HepG2 (cell line): ENCODE data around the gene ARIH2. TPM values are rescaled to one million over a fixed set of nuclear protein-coding genes. Genes with fewer than 3 reads are reported as not detected.

Experiments
- ATAC-seq: fragments of 200-7000 bp; cut with Tn5 transposase; 3 replicates; pipeline ENCODE4 v1.9.1; 2020; ENCODE audit warnings: mild to moderate bottlenecking, moderate library complexity
- BruUV-seq: library from RNA; stranded (reverse); fragments of 400-500 nt; replicated peaks from 2 replicates; lab custom pipeline; 2021; lab: Mats Ljungman, UMichigan
- CTCF ChIA-PET: fragments of 300-600 bp; formaldehyde crosslinking; extraction: SDS; loops from one replicate; lab custom pipeline; 2021; ENCODE audit warnings: low total read pairs, inconsistent platforms, low intra/inter-chr PET ratio; lab: Yijun Ruan, JAX
- POLR2A ChIA-PET: fragments of 350-600 bp; sonication (Branson Sonifier 250); formaldehyde crosslinking; loops from one replicate; lab custom pipeline; 2020; ENCODE audit warnings: antibody characterized with exemption, inconsistent platforms; lab: Yijun Ruan, JAX
- DNase-seq: peaks from one replicate; pipeline ENCODE4 v3.0.0-alpha.2; 2015; ENCODE audit warnings: low spot score
- FAIRE-seq: peaks from 3 replicates; lab custom pipeline; 2011; peaks lifted over from hg19 to GRCh38; lab: Jason Lieb, UNC
- H2AFZ ChIP-seq: one replicate; pipeline ENCODE4 v1.6.1; 2011; ENCODE audit warnings: low read length, inconsistent platforms
- H3K27ac ChIP-seq: fragments of 300-600 bp; 3 replicates; pipeline ENCODE4 v1.8.0; 2011; ENCODE audit warnings: mixed run types, mild to moderate bottlenecking, mixed read lengths, low read length, inconsistent platforms; ENCODE audit not compliant: insufficient read depth; ENCODE audit errors: extremely low read length
- H3K27me3 ChIP-seq, 2 experiments: fragments of 200-600 bp in 1 of 2; 2 replicates in 1 of 2; 3 replicates in 1 of 2; pipeline versions ENCODE4 v1.6.0 to v1.8.0; 2011; ENCODE audit warnings: low read length in 2 of 2, mild to moderate bottlenecking in 2 of 2, moderate library complexity in 2 of 2, inconsistent platforms in 1 of 2; ENCODE audit not compliant: insufficient read depth in 2 of 2, control insufficient read depth in 1 of 2
- H3K36me3 ChIP-seq, 2 experiments: fragments of 200-600 bp in 1 of 2; replicated peaks in 1 of 2; 2 replicates in 1 of 2; 3 replicates in 1 of 2; pipeline versions ENCODE4 v1.5.1 to v1.8.0; 2011; ENCODE audit warnings: low read length in 2 of 2, inconsistent platforms in 1 of 2; ENCODE audit not compliant: insufficient read depth in 2 of 2, control insufficient read depth in 1 of 2
- H3K4me1 ChIP-seq: 2 replicates; pipeline ENCODE4 v1.5.1; 2012; ENCODE audit warnings: low read length, inconsistent platforms; ENCODE audit not compliant: insufficient read depth
- H3K4me2 ChIP-seq: 2 replicates; pipeline ENCODE4 v1.6.0; 2011; ENCODE audit warnings: low read depth, low read length, inconsistent platforms
- H3K4me3 ChIP-seq, 3 experiments: fragments of 200-600 bp in 1 of 3; sonication (generic), shearing (Covaris generic) in 1 of 3; replicated peaks in 1 of 3; 2 replicates each; pipeline ENCODE4 v1.5.1; 2011 to 2016; ENCODE audit warnings: low read length in 3 of 3, inconsistent platforms in 2 of 3, low read depth in 2 of 3, mild to moderate bottlenecking in 2 of 3, control low read depth in 1 of 3, mixed read lengths in 1 of 3; ENCODE audit not compliant: insufficient read depth in 1 of 3
- H3K79me2 ChIP-seq: one replicate; pipeline ENCODE4 v1.6.1; 2011; ENCODE audit warnings: low read length, inconsistent platforms; ENCODE audit not compliant: insufficient read depth
- H3K9ac ChIP-seq: 2 replicates; pipeline ENCODE4 v1.6.0; 2011; ENCODE audit warnings: mild to moderate bottlenecking, low read depth, low read length, inconsistent platforms; ENCODE audit not compliant: insufficient read depth
- H3K9me3 ChIP-seq: 2 replicates; pipeline ENCODE4 v1.5.1; 2012; ENCODE audit warnings: mild to moderate bottlenecking, low read length
- H4K20me1 ChIP-seq: 2 replicates; pipeline ENCODE4 v1.6.0; 2011; ENCODE audit warnings: inconsistent platforms, mild to moderate bottlenecking, low read length, moderate library complexity; ENCODE audit not compliant: insufficient read depth
- GATAD2A ChIP-seq: IDR thresholded peaks from 2 replicates; pipeline ENCODE4 v1.6.1; 2016
- MXD4 ChIP-seq: IDR thresholded peaks from 2 replicates; pipeline ENCODE4 v1.6.1; 2016; ENCODE audit warnings: mild to moderate bottlenecking, missing biosample characterization, missing genetic modification reagents
- SOX13 ChIP-seq, 3 experiments: fragments of 450-650 bp in 1 of 3; sonication (generic) in 1 of 3; formaldehyde crosslinking in 1 of 3; IDR thresholded peaks in 2 of 3; conservative IDR thresholded peaks in 1 of 3; 2 replicates each; pipeline versions ENCODE4 v1.5.0 to v1.6.1; 2016 to 2020; ENCODE audit warnings: antibody characterized with exemption in 1 of 3, mild to moderate bottlenecking in 1 of 3, missing compliant biosample characterization in 1 of 3, missing genetic modification reagents in 1 of 3, moderate library complexity in 1 of 3
- YY1 ChIP-seq: IDR thresholded peaks from 2 replicates; pipeline ENCODE4 v1.6.1; 2011; ENCODE audit warnings: low read length, low read depth, moderate library complexity, mild to moderate bottlenecking; ENCODE audit not compliant: insufficient read depth, insufficient replicate concordance
- ZNF251 ChIP-seq: sonication (generic); formaldehyde crosslinking; IDR thresholded peaks from 2 replicates; pipeline ENCODE4 v1.9.0; 2021; ENCODE audit warnings: mild to moderate bottlenecking, missing genetic modification reagents
- ZNF337 ChIP-seq: sonication (generic); formaldehyde crosslinking; IDR thresholded peaks from 2 replicates; pipeline ENCODE4 v1.5.1; 2020; ENCODE audit warnings: missing genetic modification reagents, low read depth, mild to moderate bottlenecking, borderline replicate concordance
- ZNF383 ChIP-seq: sonication (generic); formaldehyde crosslinking; IDR thresholded peaks from 2 replicates; pipeline ENCODE4 v1.4.0; 2020; ENCODE audit warnings: missing genetic modification reagents, mild to moderate bottlenecking, borderline replicate concordance
- ZSCAN21 ChIP-seq: sonication (generic); formaldehyde crosslinking; IDR thresholded peaks from 2 replicates; pipeline ENCODE4 v1.8.0; 2022; ENCODE audit warnings: mild to moderate bottlenecking, missing genetic modification reagents, moderate library complexity, borderline replicate concordance
- WGBS: methylation state at CpG from one replicate; pipeline ENCODE4 v1.1.6; 2017; ENCODE audit warnings: low lambda C conversion rate; 5-methylcytosine and 5-hydroxymethylcytosine counted together
- in situ Hi-C: cut with HindIII; loops from 2 replicates; pipeline ENCODE4 v1.10.0; 2017; ENCODE audit warnings: low pct_unique_long_range_greater_than_20kb; ENCODE audit not compliant: extremely low pct_ligation_motif_present
- intact Hi-C: fragments of 100-400 bp; cut with micrococcal nuclease; formaldehyde crosslinking; loops from one replicate; pipeline ENCODE4 v1.10.0; 2022; ENCODE audit not compliant: unreplicated experiment
- polyA plus RNA-seq, 8 experiments: library from polyadenylated mRNA; depleted of rRNA in 3 of 8; stranded (reverse) in 7 of 8; unstranded in 1 of 8; fragments of >200 nt; fragmentation: Illumina TruSeq in 4 of 8; extraction: Trizol in 4 of 8; gene quantifications; 2 replicates each; pipeline versions ENCODE4 v1.2.1 to v1.2.3, GENCODE V29; 2011 to 2016; ENCODE audit warnings: low read depth in 4 of 8, missing spikeins in 1 of 8, mixed read lengths in 1 of 8; ENCODE audit not compliant: insufficient read depth in 1 of 8
- total RNA-seq, 5 experiments: library from RNA; depleted of rRNA; stranded (reverse); fragments of >200 nt; fragmentation: Illumina TruSeq; extraction: Trizol; gene quantifications; 2 replicates each; pipeline ENCODE4 v1.2.3, GENCODE V29; 2016; ENCODE audit warnings: low read depth in 1 of 5
- TF ChIP-seq, protein P1 (sequence below): sonication (generic); formaldehyde crosslinking; IDR thresholded peaks from 2 replicates; pipeline ENCODE4 v1.4.0; 2020; ENCODE audit warnings: missing genetic modification reagents, mild to moderate bottlenecking, borderline replicate concordance

ARIH2 gene
- total and polyA plus RNA-seq, 2 of the 13 experiments (the other 11 are each of a cell fraction or from before 2014, with no cell fraction given) = 64.8 to 83.3 TPM

DNA sequence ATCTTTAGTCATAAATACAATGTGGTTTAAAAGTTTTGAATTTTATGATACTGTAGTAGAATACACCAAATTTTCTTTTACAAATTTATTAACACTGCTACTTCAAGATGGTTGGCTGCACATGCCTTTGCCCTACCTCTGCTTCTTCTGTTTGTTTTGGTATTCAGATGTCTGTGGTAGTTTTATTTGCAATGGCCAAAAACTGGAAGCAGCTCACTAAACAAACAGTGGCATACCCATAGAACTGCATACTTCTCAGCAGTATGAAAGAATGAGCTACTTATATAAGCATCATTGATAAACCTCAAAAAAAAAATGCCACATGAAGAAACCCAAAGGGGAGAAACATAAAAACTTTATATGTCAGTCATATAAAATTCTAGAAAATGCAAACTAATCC, 19.5 kb downstream of the ARIH2 start:
- Histone ChIP-seq H2AFZ (no peak overlapping the region), H3K4me1 (peaks cover 43% of the 10 kb centered on the region), H3K36me3 (peaks cover 1 to 19% of the 10 kb centered on the region in 2 experiments; a peak in 3 of 5 replicates), H3K4me3 (0 out of 6 replicates have a peak overlapping the region, but pooled peaks of 1 of the 3 experiments have one; percentile 1), H3K4me2 (no peak overlapping the region), H4K20me1 (peaks cover 7% of the 10 kb centered on the region; the same call in 1 of the 2 replicates), H3K9me3 (no peaks in the 10 kb centered on the region), H3K9ac (no peak overlapping the region), H3K27me3 (no peaks in the 10 kb centered on the region), H3K27ac (no peak overlapping the region), H3K79me2 (peaks cover 46% of the 10 kb centered on the region)
- POLR2A ChIA-PET = no interaction called here
- no TSS peak for BruUV-seq
- peak; percentile 24 for DNase-seq
- ATAC-seq = no peak; the same call in 2 of the 3 replicates
- intact Hi-C loops = no loop called here
- CTCF ChIA-PET = no interaction called here
- in situ Hi-C loops = no loop called here
- TF ChIP-seq GATAD2A (CRISPR knock-in tag) (0 out of 2 replicates have a peak, but pooled peaks have one; percentile 11), MXD4 (no peak), ZSCAN21 (no peak), ZNF251 (CRISPR knock-in tag) (no peak)
- FAIRE-seq = no peak

DNA sequence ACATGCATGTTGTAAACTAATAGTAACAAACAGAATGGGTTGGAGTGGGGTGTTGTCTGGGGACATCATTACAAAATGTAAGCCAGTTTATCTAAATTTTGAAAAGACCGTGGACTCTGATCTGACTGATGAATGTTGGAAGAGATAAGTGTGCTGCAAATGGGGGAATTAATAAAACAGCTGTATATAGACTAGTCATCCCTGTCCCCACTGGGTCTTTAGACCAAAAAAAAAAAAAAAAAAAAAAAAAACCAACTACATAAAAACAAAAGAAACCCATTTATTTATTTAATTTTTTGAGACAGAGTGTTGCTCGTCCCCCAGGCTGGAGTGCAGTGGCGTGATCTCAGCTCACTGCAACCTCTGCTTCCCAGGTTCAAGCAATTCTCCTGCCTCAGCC, 20.0 kb downstream of the ARIH2 start:
- FAIRE-seq = no peak

More for the DNA sequence above, 20.0 kb downstream of the ARIH2 start:
- Histone ChIP-seq H3K4me2 (no peak overlapping the region), H2AFZ (no peak overlapping the region), H3K9ac (no peak overlapping the region), H3K79me2 (peaks cover 46% of the 10 kb centered on the region), H3K27ac (no peak overlapping the region), H3K9me3 (no peaks in the 10 kb centered on the region), H3K27me3 (no peaks in the 10 kb centered on the region), H3K4me1 (peaks cover 43% of the 10 kb centered on the region), H3K4me3 (no peak overlapping the region), H4K20me1 (peaks cover 7% of the 10 kb centered on the region; the same call in 1 of the 2 replicates), H3K36me3 (peaks cover 3 to 17% of the 10 kb centered on the region in 2 experiments; a peak in 4 of 5 replicates)
- CTCF ChIA-PET = no interaction called here
- TF ChIP-seq ZNF337 (CRISPR knock-in tag) (no peak), ZNF383 (CRISPR knock-in tag) (no peak), YY1 (no peak), SOX13 (IDR thresholded peaks at IDR 0.05) (no peak), SOX13 (CRISPR knock-in tag; conservative IDR thresholded peaks at IDR 0.05 in 1 of 2, IDR thresholded peaks at IDR 0.05 in 1 of 2) (no peak)
- TF ChIP-seq, protein P1, sequence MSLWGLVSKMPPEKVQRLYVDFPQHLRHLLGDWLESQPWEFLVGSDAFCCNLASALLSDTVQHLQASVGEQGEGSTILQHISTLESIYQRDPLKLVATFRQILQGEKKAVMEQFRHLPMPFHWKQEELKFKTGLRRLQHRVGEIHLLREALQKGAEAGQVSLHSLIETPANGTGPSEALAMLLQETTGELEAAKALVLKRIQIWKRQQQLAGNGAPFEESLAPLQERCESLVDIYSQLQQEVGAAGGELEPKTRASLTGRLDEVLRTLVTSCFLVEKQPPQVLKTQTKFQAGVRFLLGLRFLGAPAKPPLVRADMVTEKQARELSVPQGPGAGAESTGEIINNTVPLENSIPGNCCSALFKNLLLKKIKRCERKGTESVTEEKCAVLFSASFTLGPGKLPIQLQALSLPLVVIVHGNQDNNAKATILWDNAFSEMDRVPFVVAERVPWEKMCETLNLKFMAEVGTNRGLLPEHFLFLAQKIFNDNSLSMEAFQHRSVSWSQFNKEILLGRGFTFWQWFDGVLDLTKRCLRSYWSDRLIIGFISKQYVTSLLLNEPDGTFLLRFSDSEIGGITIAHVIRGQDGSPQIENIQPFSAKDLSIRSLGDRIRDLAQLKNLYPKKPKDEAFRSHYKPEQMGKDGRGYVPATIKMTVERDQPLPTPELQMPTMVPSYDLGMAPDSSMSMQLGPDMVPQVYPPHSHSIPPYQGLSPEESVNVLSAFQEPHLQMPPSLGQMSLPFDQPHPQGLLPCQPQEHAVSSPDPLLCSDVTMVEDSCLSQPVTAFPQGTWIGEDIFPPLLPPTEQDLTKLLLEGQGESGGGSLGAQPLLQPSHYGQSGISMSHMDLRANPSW (CRISPR knock-in tag) = no peak
- intact Hi-C loops (no loop called here), in situ Hi-C loops (no loop called here)
- 96% methylated on average over 3 of the region's 3 CpGs for WGBS
- no peak for DNase-seq
- no peak for ATAC-seq
- POLR2A ChIA-PET = no interaction called here
- no TSS peak for BruUV-seq
